Epithelial cell of prostate (primary cell): Measurements from ENCODE around the gene SPTLC3.

Experiments
- DNase-seq: peaks from one replicate; pipeline ENCODE4 v3.0.0-alpha.2; 2011; ENCODE audit warnings: low read depth, low spot score
- H3K27ac ChIP-seq: fragments of 450-650 bp; 2 replicates; pipeline ENCODE4 v1.5.1; 2017; ENCODE audit warnings: mild to moderate bottlenecking

The SPTLC3 gene

DNA sequence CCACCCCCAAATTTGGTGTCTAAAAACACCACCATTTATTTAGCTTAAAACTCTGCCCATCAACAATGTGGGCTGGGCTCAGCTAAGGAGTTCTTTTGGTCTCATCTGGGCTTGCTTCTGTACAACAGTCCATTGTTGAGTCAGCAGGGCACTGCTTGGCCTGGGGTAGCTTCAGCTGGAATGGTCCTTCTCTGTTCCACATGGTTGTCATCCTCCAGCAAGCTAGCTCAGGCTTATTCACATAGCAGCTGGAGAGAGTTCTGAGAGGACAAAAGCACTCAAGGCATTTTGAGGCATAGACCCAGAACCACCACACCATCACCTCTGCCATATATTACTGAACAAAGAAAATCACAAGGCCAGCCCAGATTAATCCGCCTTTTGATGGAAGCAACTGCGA lies 116.7 kb downstream of the SPTLC3 start:
- no peak for DNase-seq

GRCh38 chr20:13128173-13128572 lies 119.4 kb downstream of the SPTLC3 start:
- no peak for DNase-seq
- no peak overlapping the region for H3K27ac ChIP-seq

More for the DNA sequence above, 116.7 kb downstream of the SPTLC3 start:
- no peak overlapping the region for H3K27ac ChIP-seq

GRCh38 chr20:13130061-13130706 lies 121.4 kb downstream of the SPTLC3 start:
- H3K27ac ChIP-seq = no peak overlapping the region
- DNase-seq = no peak

GRCh38 chr20:13130707-13131103 lies 121.9 kb downstream of the SPTLC3 start:
- no peak for DNase-seq
- H3K27ac ChIP-seq = no peak overlapping the region

DNA sequence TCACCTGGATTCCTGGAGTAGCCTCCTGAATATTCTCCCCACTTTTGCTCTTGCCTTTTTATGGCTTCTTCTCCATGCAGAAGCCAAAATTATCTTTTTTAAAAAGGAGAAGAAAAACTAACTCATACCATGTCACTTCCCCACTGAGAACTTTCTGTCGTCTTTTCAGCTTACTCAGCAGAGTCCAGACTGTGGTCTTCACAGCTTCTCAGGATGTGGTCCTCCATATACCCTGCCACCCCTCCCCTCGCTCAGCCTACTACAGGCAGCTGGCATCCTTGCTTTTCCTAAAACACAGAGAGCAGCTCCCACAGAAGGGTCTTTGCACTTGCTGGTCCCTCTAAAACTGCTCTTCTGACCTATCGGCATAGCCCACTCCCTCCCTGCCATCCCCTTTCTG lies 122.9 kb downstream of the SPTLC3 start:
- no peak for DNase-seq
- H3K27ac ChIP-seq = no peak overlapping the region

- no peak for DNase-seq
These were observed 130.8 kb downstream of the SPTLC3 start for GRCh38 chr20:13139459-13140150.

GRCh38 chr20:13140201-13140600 lies 131.4 kb downstream of the SPTLC3 start:
- H3K27ac ChIP-seq = no peak overlapping the region
- DNase-seq = no peak

More at GRCh38 chr20:13139459-13140150, 130.8 kb downstream of the SPTLC3 start:
- H3K27ac ChIP-seq = no peak overlapping the region

- H3K27ac ChIP-seq = no peak overlapping the region
- no peak for DNase-seq
These were observed 132.0 kb downstream of the SPTLC3 start for GRCh38 chr20:13140775-13141174.

GRCh38 chr20:13141546-13141945 lies 132.8 kb downstream of the SPTLC3 start:
- H3K27ac ChIP-seq = no peak overlapping the region
- DNase-seq = no peak

DNA sequence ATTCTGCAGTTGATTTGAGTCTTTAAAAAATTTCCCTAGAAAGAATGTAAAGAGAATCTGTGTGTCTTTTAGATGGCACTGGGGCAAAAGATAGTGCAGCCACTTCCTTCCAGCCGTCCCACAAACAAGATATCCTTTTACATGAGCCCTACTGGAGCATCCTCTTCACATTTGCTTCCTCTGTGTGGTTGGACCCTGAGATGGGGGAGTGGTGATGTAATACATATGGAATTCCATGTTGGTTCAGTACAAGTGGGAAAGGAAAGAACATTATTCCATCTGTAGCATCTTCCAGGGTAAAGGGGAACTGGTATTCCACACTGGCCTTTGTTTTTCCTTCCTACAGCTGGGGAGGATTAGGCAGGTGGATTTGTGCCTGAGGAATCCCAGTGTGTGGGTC lies 133.4 kb downstream of the SPTLC3 start:
- H3K27ac ChIP-seq = no peak overlapping the region
- no peak for DNase-seq

DNA sequence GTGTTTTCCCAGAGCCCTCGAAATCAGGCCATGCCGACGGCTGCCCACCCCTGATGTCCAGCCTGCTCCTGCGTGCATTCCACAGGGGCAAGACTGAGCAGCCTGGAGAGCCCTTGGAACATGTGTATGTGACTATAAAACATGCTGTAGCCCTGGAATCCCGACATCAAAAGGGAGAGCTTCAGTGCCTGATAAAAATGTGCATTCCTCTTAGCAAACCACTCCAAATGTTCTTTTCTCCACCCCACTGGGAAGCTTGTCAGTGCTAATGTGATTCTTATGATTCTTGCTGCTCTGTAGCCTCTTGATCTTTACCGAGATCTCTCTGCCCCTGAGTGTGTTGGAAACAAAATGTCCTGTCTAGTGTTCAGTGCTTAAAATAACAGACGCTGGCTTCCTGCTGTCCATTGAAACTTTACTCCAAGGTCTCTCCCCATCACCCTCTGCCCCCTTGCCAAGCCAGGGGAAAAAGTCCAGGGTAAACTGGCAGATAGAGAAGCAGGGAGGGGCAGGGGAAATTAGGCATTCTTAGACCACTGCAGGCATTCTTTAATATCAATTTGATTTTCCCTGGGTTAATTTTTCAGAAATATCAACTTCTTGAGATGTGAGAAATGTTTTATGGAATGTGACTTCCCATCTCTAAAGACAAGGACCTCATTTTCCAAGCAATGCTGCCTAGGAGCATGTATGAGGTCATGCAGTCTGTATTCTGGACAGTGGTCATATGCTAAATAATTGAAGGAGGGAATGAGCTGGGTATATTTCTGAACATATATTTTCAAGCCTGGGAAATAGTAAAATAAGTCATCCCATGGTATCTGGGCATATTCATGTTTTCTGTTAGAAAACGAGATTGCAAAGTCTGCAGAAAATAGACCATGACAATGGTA lies 138.5 kb downstream of the SPTLC3 start:
- no peak for DNase-seq
- no peak overlapping the region for H3K27ac ChIP-seq

GRCh38 chr20:13147971-13148370 lies 139.2 kb downstream of the SPTLC3 start:
- no peak overlapping the region for H3K27ac ChIP-seq
- no peak for DNase-seq

DNA sequence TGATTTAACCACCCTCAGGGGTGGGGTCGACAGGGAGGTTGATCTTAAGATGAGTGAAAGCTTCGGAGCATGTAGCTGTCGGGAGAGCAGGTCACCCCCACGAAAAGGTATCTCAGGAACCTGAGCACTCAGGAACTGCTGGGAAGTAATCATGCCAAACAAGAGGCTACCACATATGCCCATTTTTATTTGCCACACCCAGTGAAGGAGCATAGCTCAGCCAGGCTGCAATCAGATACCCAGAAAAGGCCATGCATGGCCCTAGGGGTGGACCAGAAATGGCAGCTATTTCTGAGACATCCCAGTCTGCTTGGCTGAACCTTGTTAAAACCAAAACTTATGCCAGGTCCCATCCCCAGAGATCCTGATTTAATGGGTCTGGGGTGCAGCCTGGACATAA lies 139.6 kb downstream of the SPTLC3 start:
- no peak overlapping the region for H3K27ac ChIP-seq
- no peak for DNase-seq

- H3K27ac ChIP-seq = no peak overlapping the region
- no peak for DNase-seq
These were observed 140.2 kb downstream of the SPTLC3 start for GRCh38 chr20:13148961-13149360.

DNA sequence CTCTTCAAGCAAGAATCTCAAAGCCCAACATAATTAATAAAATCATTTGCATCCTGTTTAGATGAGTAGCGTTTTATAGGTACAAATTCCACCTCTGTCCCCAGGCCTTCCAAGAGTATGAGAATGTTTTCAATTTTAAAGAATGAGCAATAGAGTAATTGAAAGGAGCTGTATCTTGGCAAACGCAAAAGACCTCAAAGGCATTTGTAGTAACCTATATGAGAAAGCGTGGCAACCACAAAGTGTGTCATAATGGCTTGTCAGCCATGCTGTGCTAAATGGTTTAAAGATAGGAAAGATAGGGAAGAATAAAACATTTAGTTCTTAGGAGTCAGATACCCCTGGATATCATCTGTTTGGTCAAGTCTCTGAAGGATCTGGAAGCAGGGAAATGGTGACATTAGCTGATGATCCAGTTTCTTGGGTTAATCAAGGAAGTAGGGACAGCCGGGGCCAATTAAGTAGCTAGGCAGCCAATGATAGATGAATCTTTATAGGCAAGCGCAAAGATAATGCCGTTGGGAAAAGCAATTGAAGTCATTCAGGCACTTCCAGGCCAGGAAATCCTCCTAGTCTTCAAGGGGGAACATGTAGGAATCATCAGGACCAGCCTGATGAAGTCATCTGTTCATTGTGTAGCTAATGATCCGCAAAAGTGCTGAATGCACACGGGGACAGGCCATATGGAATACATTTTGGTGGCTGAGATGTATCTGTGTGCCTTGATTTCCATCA lies 140.8 kb downstream of the SPTLC3 start:
- no peak for DNase-seq
- no peak overlapping the region for H3K27ac ChIP-seq

DNA sequence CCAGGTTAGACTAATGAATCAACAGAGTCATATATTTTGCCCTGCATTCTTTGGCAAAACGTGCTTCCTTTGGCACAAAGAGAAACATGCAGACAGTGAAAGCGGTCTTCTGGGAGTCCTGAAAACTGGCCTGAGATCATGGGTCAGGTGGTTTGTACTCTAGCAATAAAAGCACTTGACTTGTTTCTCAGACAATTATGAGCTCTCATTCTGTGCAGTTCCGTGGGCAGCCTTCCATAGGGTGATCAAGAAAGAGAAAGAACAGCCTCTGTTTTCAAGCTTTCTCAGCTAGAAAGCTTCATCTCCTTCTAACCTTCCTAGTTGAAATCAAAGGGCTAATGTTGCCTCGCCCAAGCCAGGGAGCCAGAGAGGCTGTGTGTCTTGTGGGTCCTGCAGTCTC lies 149.6 kb downstream of the SPTLC3 start:
- no peak overlapping the region for H3K27ac ChIP-seq
- no peak for DNase-seq

DNA sequence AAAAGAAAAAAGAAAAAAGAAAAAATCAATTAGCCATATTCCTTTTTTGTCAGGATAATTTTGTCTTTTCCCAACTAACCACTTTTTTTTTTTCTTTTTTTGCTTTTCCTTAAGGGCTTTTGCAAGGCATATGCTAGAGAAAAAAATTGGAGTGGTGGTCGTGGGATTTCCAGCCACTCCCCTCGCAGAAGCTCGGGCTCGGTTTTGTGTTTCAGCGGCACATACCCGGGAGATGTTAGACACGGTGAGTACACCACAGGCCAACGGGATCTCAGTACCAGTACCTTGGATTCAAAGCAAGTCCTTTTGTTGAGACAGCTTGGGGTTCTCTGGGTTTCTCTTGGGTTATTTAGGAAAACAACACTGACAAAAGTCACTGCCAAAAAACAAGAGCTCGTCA lies 151.1 kb downstream of the SPTLC3 start:
- DNase-seq = no peak
- no peak overlapping the region for H3K27ac ChIP-seq

- DNase-seq = no peak
- H3K27ac ChIP-seq = no peak overlapping the region
These were observed 156.4 kb downstream of the SPTLC3 start for GRCh38 chr20:13165203-13165602.

GRCh38 chr20:13166011-13166410 lies 157.2 kb downstream of the SPTLC3 start:
- DNase-seq = no peak
- H3K27ac ChIP-seq = no peak overlapping the region

- DNase-seq = no peak
- H3K27ac ChIP-seq = no peak overlapping the region
These were observed 157.7 kb downstream of the SPTLC3 start for GRCh38 chr20:13166437-13166836.
